ENCODE data around the gene TNRC6B.

- TF ChIP-seq EZH2 (IDR thresholded peaks at IDR 0.05; ENCODE audit: borderline replicate concordance, insufficient read depth, low read length, poor library complexity, severe bottlenecking) (no peak), CTCF (IDR thresholded peaks at IDR 0.05; ENCODE audit: poor library complexity, severe bottlenecking) (no peak), POLR2AphosphoS5 (IDR thresholded peaks at IDR 0.05) (no peak), REST (IDR thresholded peaks at IDR 0.05; ENCODE audit: borderline replicate concordance) (peak; percentile 64), TAF1 (IDR thresholded peaks at IDR 0.05; ENCODE audit: low read depth) (no peak), SMC3 (conservative IDR thresholded peaks at IDR 0.05; ENCODE audit: poor library complexity) (no peak), EP300 (conservative IDR thresholded peaks at IDR 0.05; ENCODE audit: poor library complexity, severe bottlenecking) (no peak), RAD21 (conservative IDR thresholded peaks at IDR 0.05) (no peak)
Observed at GRCh38 chr22:40231618-40232313, 54.0 kb downstream of the TNRC6B start.

Measured in neural cell (in vitro differentiated cells).